GOT3 (cell line): ENCODE measurements around the gene KCNK17.

ENCODE experiments used
- DNase-seq: peaks from one replicate; lab custom pipeline; 2025; ENCODE audit warnings: mixed read lengths; lab: John Stamatoyannopoulos, UW

Gene KCNK17

GRCh38 chr6:39335780-39336545, 21.7 kb upstream of the KCNK17 start:
- no peak for DNase-seq

- no peak for DNase-seq
Observed at GRCh38 chr6:39333644-39334438, 19.6 kb upstream of the KCNK17 start.

GRCh38 chr6:39330476-39330875, 16.3 kb upstream of the KCNK17 start:
- no peak for DNase-seq

GRCh38 chr6:39330057-39330456, 15.8 kb upstream of the KCNK17 start:
- no peak for DNase-seq

DNA sequence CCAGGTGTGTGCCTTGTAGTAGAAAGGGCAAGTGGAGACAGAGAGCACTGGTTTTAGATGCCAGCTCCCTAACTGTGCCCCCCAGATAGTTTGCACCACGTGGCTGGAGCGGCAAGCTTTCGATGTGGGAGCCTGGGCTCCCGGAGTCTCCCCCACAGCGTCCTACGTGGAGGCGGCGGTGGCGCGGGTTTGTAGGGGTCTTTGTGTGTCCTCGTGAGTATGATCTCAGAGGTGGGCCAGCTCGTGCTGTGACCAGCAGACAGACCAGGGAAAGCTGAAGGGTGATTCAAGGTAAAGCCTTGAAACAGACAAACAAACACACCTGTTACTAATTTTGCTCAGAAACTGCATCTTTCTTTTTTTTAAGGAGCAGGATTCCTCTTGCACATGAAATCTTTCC, 13.8 kb upstream of the KCNK17 start:
- no peak for DNase-seq

DNA sequence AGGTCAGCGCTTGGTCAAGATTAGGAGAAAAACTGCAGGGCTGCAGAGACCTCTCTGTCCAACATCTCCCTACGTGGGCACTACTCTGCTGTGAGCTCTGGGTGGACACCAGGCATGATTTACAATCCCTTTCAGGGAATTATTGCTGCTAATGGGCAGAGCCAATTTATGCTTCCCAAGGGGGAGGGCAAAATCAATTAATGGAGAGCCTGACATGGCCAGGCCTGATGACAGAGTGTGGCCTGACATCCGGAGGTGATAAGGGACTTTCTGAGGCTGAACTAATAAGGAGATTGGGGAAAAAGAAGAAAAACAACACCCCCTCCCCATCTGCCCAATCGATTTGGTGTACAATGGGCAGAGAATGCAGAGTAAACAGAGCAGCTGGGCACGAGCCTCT, 13.3 kb upstream of the KCNK17 start:
- no peak for DNase-seq

DNA sequence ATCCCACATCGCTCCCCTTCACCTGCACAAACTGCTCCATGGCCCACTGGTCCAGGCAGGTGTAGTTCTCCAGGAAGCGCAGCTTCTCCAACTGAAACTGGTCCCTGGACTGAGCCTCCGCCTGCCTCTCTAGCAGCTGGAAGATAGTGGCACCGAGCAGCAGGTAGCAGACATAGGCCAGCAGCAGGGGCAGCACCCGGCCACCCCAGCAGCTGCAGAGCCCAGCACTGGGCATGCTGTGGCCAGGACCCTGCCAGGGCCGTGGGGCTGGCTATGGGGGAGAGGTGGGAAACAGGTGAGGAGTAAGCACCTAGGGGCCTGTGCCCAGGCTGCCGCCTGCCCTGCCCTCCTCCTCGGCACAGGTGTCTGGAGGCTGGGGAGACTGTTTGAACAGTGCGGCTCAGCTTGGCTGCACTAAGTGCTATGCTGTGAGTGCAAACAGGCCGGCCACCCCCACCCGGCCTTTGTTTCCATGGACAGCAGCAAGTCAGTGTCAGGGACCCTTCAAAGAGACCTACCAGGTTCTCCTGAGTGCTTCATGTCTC, 8.2 kb upstream of the KCNK17 start, which contains the start of gene KCNK16:
KCNK16 (minus strand) TSS at position 397 of the 545 bp plus-strand sequence; CDS start at position 235, 162 bp downstream.
- DNase-seq: no peak

GRCh38 chr6:39321761-39322160, 7.5 kb upstream of the KCNK17 start:
- DNase-seq: no peak

DNA sequence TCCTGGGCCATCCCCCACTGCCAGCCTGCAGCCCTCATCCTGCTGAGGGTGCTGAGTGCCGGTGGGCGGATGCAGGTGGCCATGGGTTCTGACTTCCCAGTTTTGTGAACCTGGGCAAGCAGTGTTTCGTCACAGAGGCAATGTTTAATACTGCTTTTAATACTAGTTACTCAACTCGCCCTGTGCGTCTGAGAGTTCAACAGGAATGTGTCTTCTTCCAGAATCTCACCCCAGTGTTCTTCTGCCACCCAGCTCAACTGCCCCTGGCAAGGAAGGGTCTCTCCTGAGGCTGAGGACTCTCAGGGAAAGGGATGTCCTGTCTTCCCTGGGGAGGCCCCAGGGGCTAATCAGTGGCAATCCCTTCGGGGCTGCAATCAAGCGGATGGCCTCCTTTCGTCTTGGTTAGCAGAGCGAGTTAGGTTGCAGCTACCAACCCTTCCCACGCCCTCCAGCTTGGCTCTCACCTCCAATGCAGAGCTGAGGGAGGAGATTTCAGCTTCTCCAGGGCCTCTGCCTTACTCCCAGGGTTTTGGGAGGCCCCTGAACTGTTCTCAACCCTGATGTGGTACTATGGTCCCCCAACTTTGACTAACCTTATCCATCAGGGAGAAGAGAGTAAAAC, 6.3 kb upstream of the KCNK17 start:
- no peak for DNase-seq

DNA sequence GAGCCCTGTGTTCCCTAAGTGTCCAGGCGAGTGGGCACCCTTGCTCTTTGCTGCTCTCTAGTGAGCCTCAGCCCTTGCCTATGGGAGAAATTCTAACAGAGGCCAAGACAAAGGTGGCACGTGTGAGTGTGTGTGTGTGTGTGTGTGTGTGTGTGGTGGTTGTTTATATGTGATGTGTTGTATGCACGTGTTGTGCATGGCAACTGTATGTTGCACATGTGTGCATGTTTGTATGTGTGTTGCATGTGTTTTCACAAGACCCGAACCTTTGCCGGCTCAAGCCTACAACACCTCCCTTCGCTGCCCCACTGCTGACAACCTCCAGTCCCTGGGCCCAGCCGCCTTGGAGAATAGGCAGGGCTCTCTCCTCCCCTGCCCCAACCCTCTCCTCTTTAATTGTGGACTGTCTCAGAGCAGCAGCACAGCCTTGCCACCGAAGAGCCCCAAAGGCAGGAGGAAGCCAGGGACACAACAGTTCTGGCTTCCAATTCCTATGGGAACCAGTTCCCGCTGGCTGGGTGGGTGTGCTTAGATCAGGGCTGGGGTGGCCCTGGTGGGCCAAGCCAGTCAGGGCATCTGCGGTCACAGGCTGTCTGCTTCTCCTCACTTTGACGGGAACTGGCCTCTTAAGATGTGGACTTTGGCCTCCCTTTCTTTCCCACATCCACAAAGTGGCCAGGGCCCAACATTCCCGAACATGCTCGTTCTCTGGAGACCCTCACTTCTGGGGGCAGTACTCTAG, 5.6 kb upstream of the KCNK17 start:
- DNase-seq: no peak

DNA sequence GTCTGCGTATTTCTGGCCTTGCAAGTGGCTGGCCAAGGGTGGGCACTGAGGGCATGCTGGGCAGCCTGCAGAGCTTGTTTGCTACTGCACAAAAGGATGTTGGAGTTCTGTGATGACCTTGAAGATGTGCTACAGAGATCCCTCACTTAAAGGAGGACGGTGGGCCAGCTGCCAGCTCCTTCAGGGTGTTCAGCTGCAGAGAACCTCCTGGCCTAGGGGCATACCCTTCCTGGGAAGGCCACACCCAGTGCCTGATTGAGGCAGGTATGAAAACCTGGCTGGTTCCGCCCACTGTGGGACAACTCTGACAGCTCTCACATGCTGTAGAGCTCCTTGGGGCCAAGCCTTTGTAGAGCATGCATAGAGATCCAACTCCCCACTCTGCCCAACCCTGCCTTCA, 3.0 kb upstream of the KCNK17 start:
- DNase-seq: no peak

GRCh38 chr6:39313526-39314272, 520 bp downstream of the KCNK17 start:
- no peak for DNase-seq

GRCh38 chr6:39312912-39313525, 1.2 kb downstream of the KCNK17 start:
- no peak for DNase-seq

DNA sequence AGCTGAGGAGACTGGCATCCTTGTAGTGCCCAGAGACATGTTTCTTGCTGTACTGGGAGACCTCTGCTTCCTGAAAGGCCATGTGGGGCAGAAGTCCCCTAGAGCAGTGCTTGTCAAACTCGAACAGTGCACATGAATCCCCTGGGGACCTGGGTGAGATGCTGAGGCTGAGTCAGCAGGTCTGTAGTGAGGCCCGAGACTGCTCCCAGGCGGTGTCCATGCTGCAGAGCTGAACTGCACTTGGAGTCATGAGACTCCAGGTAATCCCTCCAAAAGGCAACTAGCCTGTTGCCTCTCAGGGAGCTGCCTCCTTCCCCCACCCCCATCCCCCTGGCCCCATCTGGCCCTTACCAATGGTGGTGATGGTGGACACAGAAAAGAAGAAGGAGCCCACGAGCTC, 3.7 kb downstream of the KCNK17 start:
- no peak for DNase-seq

GRCh38 chr6:39309942-39310531, 4.2 kb downstream of the KCNK17 start:
- DNase-seq: peak; percentile 20

- no peak for DNase-seq
Observed at GRCh38 chr6:39307462-39307861, 6.8 kb downstream of the KCNK17 start.

- DNase-seq: no peak
Observed at GRCh38 chr6:39304951-39305350, 9.3 kb downstream of the KCNK17 start.

GRCh38 chr6:39303425-39304153, 10.6 kb downstream of the KCNK17 start:
- no peak for DNase-seq

DNA sequence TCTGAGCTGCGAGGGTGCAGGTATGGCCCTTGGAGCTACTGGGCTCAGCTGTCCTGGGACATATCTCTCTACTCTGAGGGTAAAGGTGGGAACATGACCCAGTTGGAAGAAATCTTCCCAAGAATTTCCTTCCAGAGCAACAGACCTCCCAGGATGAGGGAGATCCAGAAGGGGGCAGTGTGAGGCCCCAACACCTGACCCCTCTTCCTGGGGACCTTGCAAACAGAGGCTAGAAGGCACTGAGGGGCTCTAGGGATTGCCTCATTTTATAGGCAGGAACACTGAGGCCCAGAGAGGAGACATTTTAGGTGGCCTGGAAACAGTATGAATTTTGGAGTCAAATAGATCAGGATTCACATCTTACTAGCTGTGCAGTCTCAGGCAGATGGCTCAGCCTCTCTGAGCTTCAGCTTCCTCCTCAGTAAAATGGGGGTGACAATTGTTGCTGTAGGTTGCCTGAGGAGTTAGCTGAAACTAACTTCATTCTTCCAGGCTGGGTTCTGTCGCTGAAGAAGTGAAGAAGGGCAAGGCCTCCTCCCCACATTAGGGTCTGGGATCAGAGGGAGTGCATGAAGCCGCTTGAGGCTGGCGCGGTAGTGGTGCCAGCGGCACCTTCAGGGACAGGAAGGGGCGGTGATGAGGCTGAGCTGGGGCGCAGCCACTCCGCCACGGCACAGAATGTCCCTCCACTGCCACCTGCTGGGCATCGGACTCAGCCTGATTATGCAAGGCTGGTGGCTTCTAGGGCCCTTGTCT, 11.4 kb downstream of the KCNK17 start:
- peak; percentile 20 for DNase-seq
